HCT116 (cell line): Measurements from ENCODE around the gene SLC5A10. TPM values are rescaled to one million over a fixed set of nuclear protein-coding genes. Genes with fewer than 3 reads are reported as not detected.

ENCODE experiments used
- ATF3 ChIP-seq: IDR thresholded peaks from 2 replicates; pipeline ENCODE4 v1.6.1; 2012
- CBX3 ChIP-seq: IDR thresholded peaks from 2 replicates; pipeline ENCODE4 v1.6.1; 2012; ENCODE audit warnings: low read depth
- CEBPB ChIP-seq: IDR thresholded peaks from 2 replicates; pipeline ENCODE4 v1.6.1; 2012; ENCODE audit warnings: low read depth
- EGR1 ChIP-seq: IDR thresholded peaks from 2 replicates; pipeline ENCODE4 v1.6.1; 2012; ENCODE audit warnings: low read depth
- EZH2 ChIP-seq: fragments of 200-600 bp; sonication (generic); IDR thresholded peaks from 2 replicates; pipeline ENCODE4 v1.6.1; 2017; ENCODE audit warnings: antibody characterized with exemption, mixed run types
- RAD21 ChIP-seq: IDR thresholded peaks from 2 replicates; pipeline ENCODE4 v1.6.1; 2012; ENCODE audit warnings: low read depth, mild to moderate bottlenecking
- REST ChIP-seq: IDR thresholded peaks from 2 replicates; pipeline ENCODE4 v1.6.1; 2012; ENCODE audit warnings: low read depth
- SIN3A ChIP-seq: IDR thresholded peaks from 2 replicates; pipeline ENCODE4 v1.6.1; 2012; ENCODE audit warnings: low read depth
- ZBTB33 ChIP-seq: IDR thresholded peaks from 2 replicates; pipeline ENCODE4 v1.6.1; 2011; ENCODE audit warnings: mild to moderate bottlenecking, low read length, moderate library complexity; ENCODE audit not compliant: insufficient replicate concordance; ENCODE audit errors: extremely low read depth
- ZFX ChIP-seq: fragments of 450-650 bp; IDR thresholded peaks from 2 replicates; pipeline ENCODE4 v1.6.1; 2017
- total RNA-seq: library from RNA; stranded (reverse); gene quantifications from one replicate; pipeline ENCODE4 v1.2.1, GENCODE V29; 2021; ENCODE audit not compliant: unreplicated experiment

Gene SLC5A10
- total RNA-seq, 1 experiment from 2014 or later, result not detected

- TF ChIP-seq ZBTB33, result no peak
- no peak for TF ChIP-seq CEBPB
- TF ChIP-seq SIN3A, result no peak
- TF ChIP-seq EZH2, result no peak
- TF ChIP-seq REST, result no peak
- no peak for TF ChIP-seq ATF3
- TF ChIP-seq RAD21, result no peak
- TF ChIP-seq CBX3, result no peak
- no peak for TF ChIP-seq EGR1
- TF ChIP-seq ZFX, result no peak
Measured at GRCh38 chr17:18984273-18985114, 32.5 kb downstream of the SLC5A10 start (continued).
